Measurements from ENCODE around the gene PAK4.
A peak's percentile ranks its signal among the peaks of the same experiment; 100 is the strongest.

PAK4 gene

GRCh38 chr19:39128516-39129079, 3.0 kb downstream of the PAK4 start:
- in situ Hi-C loops (cut with MboI; ENCODE audit: low pct_unique_long_range_greater_than_20kb, low sequenced_read_pairs, unreplicated experiment) = loop anchor here (10.0 kb wide), 1 partner anchor 206 kb away; the partner anchor contains the start of gene GMFG
- TF ChIP-seq, protein P1, sequence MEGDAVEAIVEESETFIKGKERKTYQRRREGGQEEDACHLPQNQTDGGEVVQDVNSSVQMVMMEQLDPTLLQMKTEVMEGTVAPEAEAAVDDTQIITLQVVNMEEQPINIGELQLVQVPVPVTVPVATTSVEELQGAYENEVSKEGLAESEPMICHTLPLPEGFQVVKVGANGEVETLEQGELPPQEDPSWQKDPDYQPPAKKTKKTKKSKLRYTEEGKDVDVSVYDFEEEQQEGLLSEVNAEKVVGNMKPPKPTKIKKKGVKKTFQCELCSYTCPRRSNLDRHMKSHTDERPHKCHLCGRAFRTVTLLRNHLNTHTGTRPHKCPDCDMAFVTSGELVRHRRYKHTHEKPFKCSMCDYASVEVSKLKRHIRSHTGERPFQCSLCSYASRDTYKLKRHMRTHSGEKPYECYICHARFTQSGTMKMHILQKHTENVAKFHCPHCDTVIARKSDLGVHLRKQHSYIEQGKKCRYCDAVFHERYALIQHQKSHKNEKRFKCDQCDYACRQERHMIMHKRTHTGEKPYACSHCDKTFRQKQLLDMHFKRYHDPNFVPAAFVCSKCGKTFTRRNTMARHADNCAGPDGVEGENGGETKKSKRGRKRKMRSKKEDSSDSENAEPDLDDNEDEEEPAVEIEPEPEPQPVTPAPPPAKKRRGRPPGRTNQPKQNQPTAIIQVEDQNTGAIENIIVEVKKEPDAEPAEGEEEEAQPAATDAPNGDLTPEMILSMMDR (IDR thresholded peaks at IDR 0.05; ENCODE audit: extremely low read depth, insufficient read depth, missing control alignments) = no peak
- no peak for DNase-seq (ENCODE audit: low spot score)

GRCh38 chr19:39129116-39129515, 3.5 kb downstream of the PAK4 start:
- TF ChIP-seq, protein P1 (IDR thresholded peaks at IDR 0.05; ENCODE audit: extremely low read depth, insufficient read depth, missing control alignments) = no peak
- in situ Hi-C loops (cut with MboI; ENCODE audit: low pct_unique_long_range_greater_than_20kb, low sequenced_read_pairs, unreplicated experiment) = loop anchor here (10.0 kb wide), 1 partner anchor 206 kb away; the partner anchor contains the start of gene GMFG
- DNase-seq (ENCODE audit: low spot score) = no peak

DNA sequence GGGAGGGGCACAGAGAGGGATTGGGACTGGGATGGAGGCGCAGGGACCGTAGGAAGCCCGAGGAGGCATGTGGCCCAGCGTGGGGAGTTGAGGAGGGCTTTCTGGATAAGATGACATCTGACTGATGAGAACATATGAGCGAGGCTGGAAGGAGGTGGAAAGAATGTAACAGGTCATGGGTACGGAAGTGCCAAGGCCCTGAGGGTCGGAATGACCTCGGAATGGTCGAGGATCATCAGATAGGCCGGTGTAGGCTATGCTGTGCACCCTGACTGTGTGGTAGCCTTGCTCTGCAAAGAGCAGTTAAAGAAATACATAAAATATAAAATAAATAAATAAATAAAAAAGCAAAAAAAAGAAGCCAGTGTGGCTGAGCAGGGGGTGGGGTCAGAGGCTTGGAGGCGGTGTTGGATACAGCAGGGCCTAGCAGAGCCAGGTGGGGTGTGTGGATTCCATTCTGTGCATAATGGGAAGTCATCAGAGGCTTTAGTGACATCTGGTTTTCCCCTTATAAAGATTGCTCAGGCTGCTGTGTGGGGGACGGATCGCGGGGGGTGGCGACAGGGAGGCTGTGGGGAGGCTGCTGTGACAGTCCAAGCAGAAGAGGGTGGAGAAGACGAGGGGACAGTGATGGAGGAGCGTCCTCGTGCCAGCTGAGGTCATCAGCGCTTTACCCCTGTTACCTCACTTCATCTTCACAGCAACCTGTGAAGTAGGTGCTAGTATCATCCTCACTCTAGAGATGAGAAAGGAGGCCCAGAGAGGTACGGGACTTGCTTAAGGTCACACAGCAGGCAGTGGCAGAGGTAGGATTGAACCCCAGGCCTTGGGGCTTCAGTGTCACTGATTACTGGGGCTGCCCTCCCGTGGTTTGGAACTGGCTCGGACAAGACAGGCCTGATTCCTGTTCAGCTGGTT, 5.0 kb downstream of the PAK4 start:
- in situ Hi-C loops (cut with MboI; ENCODE audit: low pct_unique_long_range_greater_than_20kb, low sequenced_read_pairs, unreplicated experiment) = no loop called here
- TF ChIP-seq, protein P1 (IDR thresholded peaks at IDR 0.05; ENCODE audit: extremely low read depth, insufficient read depth, missing control alignments) = no peak
- peak; percentile 56 for DNase-seq (ENCODE audit: low spot score)

GRCh38 chr19:39131255-39131755, 5.7 kb downstream of the PAK4 start:
- DNase-seq (ENCODE audit: low spot score) = no peak
- in situ Hi-C loops (cut with MboI; ENCODE audit: low pct_unique_long_range_greater_than_20kb, low sequenced_read_pairs, unreplicated experiment) = no loop called here
- TF ChIP-seq, protein P1 (IDR thresholded peaks at IDR 0.05; ENCODE audit: extremely low read depth, insufficient read depth, missing control alignments) = no peak

DNA sequence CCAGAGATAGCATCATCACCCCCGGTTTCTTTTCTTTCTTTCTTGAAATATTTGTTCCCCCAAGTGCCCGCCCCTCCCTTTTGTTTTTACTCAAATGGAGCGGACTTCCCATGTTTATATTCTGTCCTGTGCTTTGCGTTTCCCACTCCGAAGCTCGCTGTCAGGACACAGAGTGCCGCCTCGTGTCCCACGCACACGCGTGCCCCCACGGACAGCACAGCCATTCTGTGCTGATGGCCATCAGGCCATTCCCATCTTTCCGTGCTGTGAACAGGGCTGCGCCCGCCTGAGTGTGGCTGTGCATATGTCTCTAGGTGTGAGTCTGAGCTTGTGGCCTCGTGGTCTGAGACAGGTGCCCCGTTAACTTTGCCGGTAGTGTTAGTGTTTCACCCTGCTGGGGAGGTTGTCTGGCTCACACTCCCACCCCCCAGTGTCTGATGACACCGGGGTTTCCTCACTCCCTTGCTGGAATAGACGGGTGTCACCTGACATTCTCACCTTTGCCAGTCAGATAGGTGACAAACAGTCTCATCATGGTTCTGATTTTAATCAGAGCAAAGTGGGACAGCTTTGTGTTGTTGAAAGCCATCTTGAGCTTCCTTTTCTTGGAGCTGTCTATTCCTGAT, 6.9 kb downstream of the PAK4 start:
- in situ Hi-C loops (cut with MboI; ENCODE audit: low pct_unique_long_range_greater_than_20kb, low sequenced_read_pairs, unreplicated experiment) = no loop called here
- TF ChIP-seq, protein P1 (IDR thresholded peaks at IDR 0.05; ENCODE audit: extremely low read depth, insufficient read depth, missing control alignments) = no peak
- DNase-seq (ENCODE audit: low spot score) = no peak

All from GM13977 (cell line).